ENCODE data around the gene MMP15.
A peak's percentile ranks its signal among the peaks of the same experiment; 100 is the strongest.

MMP15 gene

DNA sequence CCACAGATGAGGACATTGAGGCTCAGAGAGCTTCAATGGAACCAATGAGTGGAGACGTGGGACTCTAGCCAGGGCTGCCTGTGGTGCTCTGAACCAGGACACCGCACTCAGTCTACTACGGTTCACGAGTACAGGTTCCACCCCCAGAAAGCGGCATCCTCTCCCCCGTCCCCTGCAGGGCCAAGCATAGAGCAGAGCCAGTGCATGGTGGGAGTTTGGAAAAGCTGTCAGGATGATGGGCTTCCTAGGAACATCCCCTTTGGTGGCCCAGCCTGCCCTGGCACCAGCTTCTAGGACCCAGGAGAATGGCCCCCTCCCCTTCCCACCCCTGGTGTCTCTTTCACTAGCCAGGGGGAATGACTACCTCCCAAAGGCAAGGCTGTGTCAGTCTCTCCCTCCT, 33.5 kb upstream of the MMP15 start:
- H3K4me3 ChIP-seq (ENCODE audit: low read length): no peak overlapping the region
- DNase-seq (ENCODE audit: low read depth): no peak
- TF ChIP-seq, protein P1, sequence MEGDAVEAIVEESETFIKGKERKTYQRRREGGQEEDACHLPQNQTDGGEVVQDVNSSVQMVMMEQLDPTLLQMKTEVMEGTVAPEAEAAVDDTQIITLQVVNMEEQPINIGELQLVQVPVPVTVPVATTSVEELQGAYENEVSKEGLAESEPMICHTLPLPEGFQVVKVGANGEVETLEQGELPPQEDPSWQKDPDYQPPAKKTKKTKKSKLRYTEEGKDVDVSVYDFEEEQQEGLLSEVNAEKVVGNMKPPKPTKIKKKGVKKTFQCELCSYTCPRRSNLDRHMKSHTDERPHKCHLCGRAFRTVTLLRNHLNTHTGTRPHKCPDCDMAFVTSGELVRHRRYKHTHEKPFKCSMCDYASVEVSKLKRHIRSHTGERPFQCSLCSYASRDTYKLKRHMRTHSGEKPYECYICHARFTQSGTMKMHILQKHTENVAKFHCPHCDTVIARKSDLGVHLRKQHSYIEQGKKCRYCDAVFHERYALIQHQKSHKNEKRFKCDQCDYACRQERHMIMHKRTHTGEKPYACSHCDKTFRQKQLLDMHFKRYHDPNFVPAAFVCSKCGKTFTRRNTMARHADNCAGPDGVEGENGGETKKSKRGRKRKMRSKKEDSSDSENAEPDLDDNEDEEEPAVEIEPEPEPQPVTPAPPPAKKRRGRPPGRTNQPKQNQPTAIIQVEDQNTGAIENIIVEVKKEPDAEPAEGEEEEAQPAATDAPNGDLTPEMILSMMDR (conservative IDR thresholded peaks at IDR 0.05; ENCODE audit: low read depth, low read length): no peak

DNA sequence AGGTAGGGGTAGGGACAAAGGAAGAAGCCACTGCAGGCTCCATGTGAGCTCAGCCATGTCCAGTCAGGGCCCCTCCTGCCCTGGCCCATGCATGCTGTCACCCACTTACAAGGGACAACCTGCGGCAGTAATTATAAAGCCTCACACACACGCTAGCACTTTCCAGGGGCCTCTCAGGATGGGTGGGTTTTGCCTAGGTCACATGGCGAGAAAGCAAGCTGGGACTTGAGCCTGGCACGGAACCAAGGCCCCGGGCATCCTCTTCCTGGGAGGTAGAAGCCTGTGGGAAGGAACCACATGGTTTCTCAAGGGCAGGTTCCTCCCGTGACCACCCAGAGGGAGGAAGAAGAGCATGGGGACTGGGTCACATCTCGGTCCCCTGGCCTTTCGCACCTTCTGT, 32.1 kb upstream of the MMP15 start:
- DNase-seq (ENCODE audit: low read depth): no peak
- TF ChIP-seq, protein P1 (conservative IDR thresholded peaks at IDR 0.05; ENCODE audit: low read depth, low read length): no peak
- no peak overlapping the region for H3K4me3 ChIP-seq (ENCODE audit: low read length)

DNA sequence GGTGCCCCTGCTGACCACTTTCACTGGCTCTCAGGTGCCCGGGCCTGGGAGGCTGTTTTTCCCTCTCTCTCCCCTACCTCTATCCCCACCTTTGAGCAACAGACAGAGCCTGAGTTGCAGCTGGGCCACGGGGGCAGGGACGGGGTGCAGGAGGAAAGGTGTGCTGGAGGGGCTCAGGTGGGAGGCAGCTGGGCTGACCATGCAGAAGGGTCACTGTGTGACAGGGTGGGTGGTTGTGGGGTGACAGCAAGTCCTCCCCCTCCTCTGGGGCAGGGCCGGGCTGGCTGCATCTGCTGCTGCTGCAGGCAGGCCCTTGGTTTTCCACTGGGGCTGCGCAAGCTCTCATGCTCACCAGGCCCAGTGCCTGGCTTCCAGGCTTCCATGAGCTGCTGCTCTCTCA, 31.7 kb upstream of the MMP15 start:
- no peak for DNase-seq (ENCODE audit: low read depth)
- TF ChIP-seq, protein P1 (conservative IDR thresholded peaks at IDR 0.05; ENCODE audit: low read depth, low read length): no peak
- no peak overlapping the region for H3K4me3 ChIP-seq (ENCODE audit: low read length)

DNA sequence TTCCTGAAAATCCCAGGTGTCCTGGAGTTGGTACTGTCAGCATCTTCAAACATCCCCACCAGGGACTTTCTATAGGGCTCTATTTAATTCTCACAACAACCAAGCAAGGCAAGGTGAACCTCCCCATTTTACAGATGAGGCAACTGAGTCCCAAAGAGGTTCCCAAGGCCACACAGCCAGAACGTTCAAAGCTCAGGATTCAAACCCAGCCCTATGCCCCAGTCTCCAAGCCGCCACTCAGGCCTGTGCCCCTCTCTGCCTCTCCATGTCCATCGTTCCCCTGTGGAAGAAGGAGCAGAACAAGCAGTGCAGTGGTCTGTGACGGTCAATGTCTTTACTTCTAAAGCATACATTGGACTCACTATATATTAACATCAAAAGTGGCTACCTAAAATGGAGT, 31.2 kb upstream of the MMP15 start:
- DNase-seq (ENCODE audit: low read depth): no peak
- TF ChIP-seq, protein P1 (conservative IDR thresholded peaks at IDR 0.05; ENCODE audit: low read depth, low read length): no peak
- no peak overlapping the region for H3K4me3 ChIP-seq (ENCODE audit: low read length)

DNA sequence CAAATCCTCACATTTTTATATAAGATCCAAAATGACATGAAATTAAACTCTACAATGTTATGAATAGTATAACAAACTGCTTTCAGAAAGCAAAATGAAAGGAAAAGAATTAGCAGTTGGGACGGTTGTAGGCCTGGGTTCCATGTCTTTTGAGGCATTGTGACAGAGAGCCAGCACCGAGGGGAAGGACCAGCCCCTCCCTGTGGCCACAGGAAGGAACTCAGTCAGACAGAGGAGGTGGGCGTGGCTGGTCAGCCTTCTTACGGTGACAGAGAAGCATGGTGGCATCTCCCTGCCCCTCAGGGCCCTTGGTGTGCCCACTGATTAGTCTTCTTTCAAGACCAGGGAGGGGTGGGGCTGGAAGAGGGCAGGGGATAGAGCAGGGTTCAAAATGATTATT, 30.8 kb upstream of the MMP15 start:
- TF ChIP-seq, protein P1 (conservative IDR thresholded peaks at IDR 0.05; ENCODE audit: low read depth, low read length): peak; percentile 57
- no peak overlapping the region for H3K4me3 ChIP-seq (ENCODE audit: low read length)
- no peak for DNase-seq (ENCODE audit: low read depth)

- no peak overlapping the region for H3K4me3 ChIP-seq (ENCODE audit: low read length)
- DNase-seq (ENCODE audit: low read depth): no peak
- TF ChIP-seq, protein P1 (conservative IDR thresholded peaks at IDR 0.05; ENCODE audit: low read depth, low read length): no peak
Observed at GRCh38 chr16:57995721-57996405, 29.7 kb upstream of the MMP15 start.

- DNase-seq (ENCODE audit: low read depth): no peak
- TF ChIP-seq, protein P1 (conservative IDR thresholded peaks at IDR 0.05; ENCODE audit: low read depth, low read length): no peak
- H3K4me3 ChIP-seq (ENCODE audit: low read length): no peak overlapping the region
Observed at GRCh38 chr16:57996406-57997175, 29.0 kb upstream of the MMP15 start.

All from retinal pigment epithelial cell (primary cell).